Loucy (cell line): ENCODE data around the gene SERPINE3.

ENCODE experiments used
- H2AFZ ChIP-seq: fragments of 200-600 bp; sonication (generic); 2 replicates; pipeline ENCODE4 v1.6.0; 2016; ENCODE audit warnings: antibody characterized with exemption, mild to moderate bottlenecking, low read length, moderate library complexity
- H3F3A ChIP-seq: fragments of 200-600 bp; 2 replicates; pipeline ENCODE4 v1.6.0; 2016; ENCODE audit warnings: antibody characterized with exemption, low read depth, mild to moderate bottlenecking
- H3K27me3 ChIP-seq: fragments of 200-600 bp; sonication (generic); 2 replicates; pipeline ENCODE4 v1.6.1; 2014; ENCODE audit warnings: low read length, mild to moderate bottlenecking; ENCODE audit not compliant: insufficient read depth, poor library complexity, severe bottlenecking
- H3K36me3 ChIP-seq: fragments of 200-600 bp; sonication (generic); 2 replicates; pipeline ENCODE4 v1.6.1; 2016; ENCODE audit warnings: low read length; ENCODE audit not compliant: insufficient read depth
- H3K4me1 ChIP-seq: fragments of 200-600 bp; sonication (generic); 2 replicates; pipeline ENCODE4 v1.5.1; 2014; ENCODE audit warnings: low read length, mild to moderate bottlenecking; ENCODE audit not compliant: insufficient read depth, poor library complexity, severe bottlenecking
- H3K4me2 ChIP-seq: fragments of 200-600 bp; sonication (generic); 2 replicates; pipeline ENCODE4 v1.6.0; 2014; ENCODE audit warnings: antibody characterized with exemption, low read length, low read depth, mild to moderate bottlenecking; ENCODE audit not compliant: poor library complexity, severe bottlenecking
- H3K4me3 ChIP-seq: fragments of 200-600 bp; sonication (generic); 2 replicates; pipeline ENCODE4 v1.5.1; 2014; ENCODE audit warnings: low read length, mild to moderate bottlenecking, mixed read lengths; ENCODE audit not compliant: poor library complexity, severe bottlenecking
- H3K79me2 ChIP-seq: fragments of 200-600 bp; sonication (generic); 2 replicates; pipeline ENCODE4 v1.6.1; 2014; ENCODE audit warnings: low read length; ENCODE audit not compliant: insufficient read depth
- H3K9ac ChIP-seq: fragments of 200-600 bp; sonication (generic); 2 replicates; pipeline ENCODE4 v1.6.0; 2014; ENCODE audit warnings: mild to moderate bottlenecking, low read depth, low read length, moderate library complexity; ENCODE audit not compliant: poor library complexity, severe bottlenecking
- H3K9me2 ChIP-seq: fragments of 200-600 bp; sonication (generic); replicated peaks from 2 replicates; pipeline ENCODE4 v1.6.1; 2016; ENCODE audit warnings: low read depth, low read length, mixed read lengths
- H3K9me3 ChIP-seq: fragments of 200-600 bp; sonication (generic); 2 replicates; pipeline ENCODE4 v1.6.1; 2014; ENCODE audit warnings: mild to moderate bottlenecking, antibody characterized with exemption, low read length, low read depth; ENCODE audit not compliant: insufficient read depth
- H4K20me1 ChIP-seq: fragments of 200-600 bp; sonication (generic); 2 replicates; pipeline ENCODE4 v1.6.0; 2014; ENCODE audit warnings: antibody characterized with exemption, low read length, mild to moderate bottlenecking; ENCODE audit not compliant: insufficient read depth, poor library complexity, severe bottlenecking
- EZH2phosphoT487 ChIP-seq: fragments of 200-600 bp; IDR thresholded peaks from 2 replicates; pipeline ENCODE4 v1.6.1; 2018; ENCODE audit warnings: antibody characterized with exemption, mild to moderate bottlenecking, moderate library complexity, borderline replicate concordance
- TF ChIP-seq, protein P1 (sequence below): fragments of 200-600 bp; sonication (generic); conservative IDR thresholded peaks from 2 replicates; pipeline ENCODE4 v1.5.1; 2014; ENCODE audit warnings: mild to moderate bottlenecking, antibody characterized with exemption, low read length

Gene SERPINE3

DNA sequence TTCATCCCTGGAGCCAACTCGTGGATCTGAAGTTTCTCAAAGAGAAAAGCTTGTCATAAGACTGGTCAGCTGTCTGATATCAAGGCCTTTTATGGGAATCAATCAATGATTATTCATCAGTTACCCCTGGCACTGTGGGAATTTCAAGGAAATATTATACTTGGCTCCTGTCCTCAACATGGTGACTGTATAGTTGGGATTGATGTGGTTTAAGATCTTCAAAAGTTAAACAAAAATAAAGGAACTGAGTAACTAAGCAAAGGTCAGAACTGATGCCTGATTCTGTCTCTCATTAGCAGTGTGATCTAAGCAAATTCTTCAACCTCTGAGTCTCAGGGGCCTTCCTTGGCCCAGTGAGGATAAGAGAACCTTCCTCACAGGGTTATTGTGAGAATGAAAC, 22.2 kb upstream of the SERPINE3 start:
- Histone ChIP-seq H3K9me3 (no peaks in the 10 kb centered on the region), H4K20me1 (no peaks in the 10 kb centered on the region), H3K36me3 (no peaks in the 10 kb centered on the region), H3F3A (no peaks in the 10 kb centered on the region), H3K4me1 (no peaks in the 10 kb centered on the region), H3K9ac (no peak overlapping the region), H3K79me2 (no peaks in the 10 kb centered on the region), H3K9me2 (no peaks in the 10 kb centered on the region), H2AFZ (no peak overlapping the region), H3K4me2 (no peak overlapping the region), H3K4me3 (no peak overlapping the region), H3K27me3 (peaks cover 4% of the 10 kb centered on the region)
- TF ChIP-seq EZH2phosphoT487, result no peak
- TF ChIP-seq, protein P1, sequence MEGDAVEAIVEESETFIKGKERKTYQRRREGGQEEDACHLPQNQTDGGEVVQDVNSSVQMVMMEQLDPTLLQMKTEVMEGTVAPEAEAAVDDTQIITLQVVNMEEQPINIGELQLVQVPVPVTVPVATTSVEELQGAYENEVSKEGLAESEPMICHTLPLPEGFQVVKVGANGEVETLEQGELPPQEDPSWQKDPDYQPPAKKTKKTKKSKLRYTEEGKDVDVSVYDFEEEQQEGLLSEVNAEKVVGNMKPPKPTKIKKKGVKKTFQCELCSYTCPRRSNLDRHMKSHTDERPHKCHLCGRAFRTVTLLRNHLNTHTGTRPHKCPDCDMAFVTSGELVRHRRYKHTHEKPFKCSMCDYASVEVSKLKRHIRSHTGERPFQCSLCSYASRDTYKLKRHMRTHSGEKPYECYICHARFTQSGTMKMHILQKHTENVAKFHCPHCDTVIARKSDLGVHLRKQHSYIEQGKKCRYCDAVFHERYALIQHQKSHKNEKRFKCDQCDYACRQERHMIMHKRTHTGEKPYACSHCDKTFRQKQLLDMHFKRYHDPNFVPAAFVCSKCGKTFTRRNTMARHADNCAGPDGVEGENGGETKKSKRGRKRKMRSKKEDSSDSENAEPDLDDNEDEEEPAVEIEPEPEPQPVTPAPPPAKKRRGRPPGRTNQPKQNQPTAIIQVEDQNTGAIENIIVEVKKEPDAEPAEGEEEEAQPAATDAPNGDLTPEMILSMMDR, result no peak

DNA sequence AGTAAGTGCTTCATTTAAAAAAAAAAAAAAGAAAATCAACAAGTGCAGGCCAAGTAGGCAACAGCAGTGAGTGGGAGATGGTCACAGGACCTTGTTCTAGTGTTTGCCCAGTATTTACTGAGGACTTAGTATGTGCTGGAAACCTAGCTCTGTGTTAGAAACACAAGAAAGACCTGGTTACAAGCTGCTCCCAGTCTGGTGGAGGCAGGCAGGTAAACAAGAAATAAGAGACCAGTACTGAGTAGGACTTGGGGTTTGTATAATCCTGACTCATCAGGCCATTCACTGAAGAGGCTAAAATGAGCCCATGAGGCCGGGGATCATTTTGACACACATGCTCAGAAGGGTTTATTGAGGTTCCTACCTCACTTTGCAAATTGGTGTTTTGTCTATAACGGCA, 21.5 kb upstream of the SERPINE3 start:
- Histone ChIP-seq H3K4me3 (no peak overlapping the region), H3K79me2 (no peaks in the 10 kb centered on the region), H3F3A (no peaks in the 10 kb centered on the region), H2AFZ (no peak overlapping the region), H3K9me3 (no peaks in the 10 kb centered on the region), H3K4me2 (no peak overlapping the region), H3K4me1 (no peaks in the 10 kb centered on the region), H3K27me3 (peaks cover 4% of the 10 kb centered on the region), H3K9me2 (no peaks in the 10 kb centered on the region), H3K9ac (no peak overlapping the region), H4K20me1 (no peaks in the 10 kb centered on the region), H3K36me3 (no peaks in the 10 kb centered on the region)
- TF ChIP-seq, protein P1, result no peak
- TF ChIP-seq EZH2phosphoT487, result no peak

DNA sequence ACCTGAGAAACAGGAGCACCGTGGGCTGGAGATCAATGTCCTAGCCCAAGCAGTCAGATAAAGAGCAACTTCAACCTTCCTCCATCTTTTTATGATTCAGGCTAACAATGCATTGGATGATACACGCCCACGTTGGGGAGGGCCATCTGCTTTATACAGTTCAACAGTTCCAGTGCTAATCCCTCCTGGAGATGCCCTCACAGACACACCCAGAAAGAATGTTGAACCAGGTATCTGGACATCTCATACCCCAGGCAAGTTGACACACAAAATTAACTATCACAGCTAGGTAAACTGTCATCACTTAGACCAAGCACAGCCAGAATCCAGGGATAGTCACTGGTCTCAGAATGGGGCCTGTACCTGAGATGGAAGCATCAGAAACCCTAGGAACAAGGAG, 20.6 kb upstream of the SERPINE3 start:
- H4K20me1 ChIP-seq, result no peaks in the 10 kb centered on the region
- H3K36me3 ChIP-seq, result no peaks in the 10 kb centered on the region
- H3K79me2 ChIP-seq, result no peaks in the 10 kb centered on the region
- no peak for TF ChIP-seq EZH2phosphoT487
- TF ChIP-seq, protein P1, result no peak
- no peaks in the 10 kb centered on the region for H3K27me3 ChIP-seq
- H3K9me2 ChIP-seq, result no peaks in the 10 kb centered on the region
- no peak overlapping the region for H3K9ac ChIP-seq
- H2AFZ ChIP-seq, result no peak overlapping the region
- no peak overlapping the region for H3K4me2 ChIP-seq
- no peaks in the 10 kb centered on the region for H3F3A ChIP-seq
- no peaks in the 10 kb centered on the region for H3K9me3 ChIP-seq
- no peaks in the 10 kb centered on the region for H3K4me1 ChIP-seq
- no peak overlapping the region for H3K4me3 ChIP-seq
